Measurements from ENCODE around the gene P2RY8. TPM values are rescaled to one million over a fixed set of nuclear protein-coding genes. Genes with fewer than 3 reads are reported as not detected.

P2RY8 gene
- total and polyA plus RNA-seq, 7 donors, result 0.79 to 4.1 (median 1.5) TPM

DNA sequence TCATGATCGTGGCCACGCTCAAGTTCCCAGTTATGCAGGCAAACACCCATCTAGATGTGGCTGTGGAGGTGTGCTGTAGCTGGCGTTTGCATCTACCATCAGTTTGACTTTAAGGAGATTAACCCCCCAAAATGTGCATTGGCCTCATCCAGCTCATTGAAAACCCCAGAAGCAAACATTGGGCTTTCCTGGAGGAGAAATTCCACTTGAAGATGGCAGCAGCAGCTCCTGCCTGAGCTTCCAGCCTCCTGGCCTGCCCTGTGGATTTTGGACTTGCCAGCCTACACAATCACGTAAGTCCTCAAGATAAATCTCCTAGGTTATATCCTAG is 114.9 kb downstream of the P2RY8 start:
- TF ChIP-seq, protein P1, sequence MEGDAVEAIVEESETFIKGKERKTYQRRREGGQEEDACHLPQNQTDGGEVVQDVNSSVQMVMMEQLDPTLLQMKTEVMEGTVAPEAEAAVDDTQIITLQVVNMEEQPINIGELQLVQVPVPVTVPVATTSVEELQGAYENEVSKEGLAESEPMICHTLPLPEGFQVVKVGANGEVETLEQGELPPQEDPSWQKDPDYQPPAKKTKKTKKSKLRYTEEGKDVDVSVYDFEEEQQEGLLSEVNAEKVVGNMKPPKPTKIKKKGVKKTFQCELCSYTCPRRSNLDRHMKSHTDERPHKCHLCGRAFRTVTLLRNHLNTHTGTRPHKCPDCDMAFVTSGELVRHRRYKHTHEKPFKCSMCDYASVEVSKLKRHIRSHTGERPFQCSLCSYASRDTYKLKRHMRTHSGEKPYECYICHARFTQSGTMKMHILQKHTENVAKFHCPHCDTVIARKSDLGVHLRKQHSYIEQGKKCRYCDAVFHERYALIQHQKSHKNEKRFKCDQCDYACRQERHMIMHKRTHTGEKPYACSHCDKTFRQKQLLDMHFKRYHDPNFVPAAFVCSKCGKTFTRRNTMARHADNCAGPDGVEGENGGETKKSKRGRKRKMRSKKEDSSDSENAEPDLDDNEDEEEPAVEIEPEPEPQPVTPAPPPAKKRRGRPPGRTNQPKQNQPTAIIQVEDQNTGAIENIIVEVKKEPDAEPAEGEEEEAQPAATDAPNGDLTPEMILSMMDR (IDR thresholded peaks at IDR 0.05), result no peak
- intact Hi-C loops (cut with DNase I), result no loop called here
- no peak for DNase-seq

DNA sequence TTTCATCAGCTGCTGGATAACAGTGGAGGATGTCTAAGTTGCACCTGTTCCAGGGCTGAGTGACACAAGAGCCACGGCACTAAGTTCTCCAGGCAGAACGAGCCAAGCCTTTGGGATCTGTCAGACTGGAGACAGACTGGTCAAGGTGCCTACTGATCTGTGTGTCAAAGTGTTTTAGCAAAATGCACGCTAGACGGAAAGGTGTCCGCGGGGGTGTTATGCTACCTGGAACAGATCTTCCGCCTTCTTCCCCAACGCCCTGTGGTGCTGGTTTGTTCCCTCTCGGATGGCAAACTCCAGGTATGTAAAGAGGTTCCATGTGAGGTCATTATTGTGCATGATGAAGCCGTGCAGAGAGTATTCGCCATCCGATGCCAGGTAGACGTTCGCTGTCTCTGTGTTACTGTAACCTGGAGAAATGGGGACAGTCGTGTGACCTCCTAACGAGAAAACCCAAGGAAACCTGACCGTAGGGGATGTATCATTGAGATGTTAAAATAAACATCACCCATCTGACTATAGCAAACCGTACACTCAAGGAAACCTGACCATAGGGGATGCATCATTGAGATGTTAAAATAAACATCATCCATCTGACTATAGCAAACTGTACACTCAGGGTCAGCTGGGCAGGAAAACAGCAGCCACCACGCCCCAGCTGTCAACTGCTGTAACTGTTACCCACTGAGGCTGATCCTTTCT is 115.4 kb downstream of the P2RY8 start:
- H3K4me1 ChIP-seq, result no peaks in the 10 kb centered on the region
- H3K4me3 ChIP-seq, result no peak overlapping the region
- H3K27ac ChIP-seq, result no peak overlapping the region
- no peak for ATAC-seq
- 88 to 93% (median 88%) methylated on average over 19 of the region's 19 CpGs for WGBS, 3 donors
- H3K36me3 ChIP-seq (ENCODE audit: insufficient read depth in 1 of 2, low read depth in 1 of 2), result peaks cover 0 to 10% of the 10 kb centered on the region in 2 donors
- no peak for DNase-seq
- TF ChIP-seq, protein P1 (IDR thresholded peaks at IDR 0.05), result no peak
- H3K27me3 ChIP-seq (ENCODE audit: insufficient read depth in 3 of 3, low read length in 2 of 3), result no peaks in the 10 kb centered on the region
- peaks cover 12% of the 10 kb centered on the region for H3K9me3 ChIP-seq
- intact Hi-C loops (cut with DNase I), result no loop called here

More for the DNA sequence above, 114.9 kb downstream of the P2RY8 start:
- Histone ChIP-seq H3K27me3 (ENCODE audit: insufficient read depth in 3 of 3, low read length in 2 of 3) (no peaks in the 10 kb centered on the region), H3K4me1 (no peaks in the 10 kb centered on the region), H3K9me3 (peaks cover 12% of the 10 kb centered on the region), H3K36me3 (ENCODE audit: insufficient read depth in 1 of 2, low read depth in 1 of 2) (peaks cover under 1 to 11% of the 10 kb centered on the region in 2 donors), H3K4me3 (no peak overlapping the region), H3K27ac (no peak overlapping the region)
- no peak for ATAC-seq
- WGBS, 3 donors, result 98% methylated on average over 4 of the region's 4 CpGs

- Histone ChIP-seq H3K27me3 (ENCODE audit: insufficient read depth in 3 of 3, low read length in 2 of 3) (no peaks in the 10 kb centered on the region), H3K27ac (no peak overlapping the region), H3K4me1 (no peaks in the 10 kb centered on the region), H3K36me3 (ENCODE audit: insufficient read depth in 1 of 2, low read depth in 1 of 2) (peaks cover 0 to 10% of the 10 kb centered on the region in 2 donors), H3K4me3 (no peak overlapping the region), H3K9me3 (peaks cover 12% of the 10 kb centered on the region)
- intact Hi-C loops (cut with DNase I), result no loop called here
- ATAC-seq, result peak in 2 of 4 donors; percentile 6 to 14
- TF ChIP-seq, protein P1 (IDR thresholded peaks at IDR 0.05), result no peak
- WGBS, 3 donors, result 67 to 77% (median 71%) methylated on average over 13 to 14 of the region's 14 CpGs
- no peak for DNase-seq
Measured at GRCh38 chrX:1420371-1420770, 116.6 kb downstream of the P2RY8 start.

DNA sequence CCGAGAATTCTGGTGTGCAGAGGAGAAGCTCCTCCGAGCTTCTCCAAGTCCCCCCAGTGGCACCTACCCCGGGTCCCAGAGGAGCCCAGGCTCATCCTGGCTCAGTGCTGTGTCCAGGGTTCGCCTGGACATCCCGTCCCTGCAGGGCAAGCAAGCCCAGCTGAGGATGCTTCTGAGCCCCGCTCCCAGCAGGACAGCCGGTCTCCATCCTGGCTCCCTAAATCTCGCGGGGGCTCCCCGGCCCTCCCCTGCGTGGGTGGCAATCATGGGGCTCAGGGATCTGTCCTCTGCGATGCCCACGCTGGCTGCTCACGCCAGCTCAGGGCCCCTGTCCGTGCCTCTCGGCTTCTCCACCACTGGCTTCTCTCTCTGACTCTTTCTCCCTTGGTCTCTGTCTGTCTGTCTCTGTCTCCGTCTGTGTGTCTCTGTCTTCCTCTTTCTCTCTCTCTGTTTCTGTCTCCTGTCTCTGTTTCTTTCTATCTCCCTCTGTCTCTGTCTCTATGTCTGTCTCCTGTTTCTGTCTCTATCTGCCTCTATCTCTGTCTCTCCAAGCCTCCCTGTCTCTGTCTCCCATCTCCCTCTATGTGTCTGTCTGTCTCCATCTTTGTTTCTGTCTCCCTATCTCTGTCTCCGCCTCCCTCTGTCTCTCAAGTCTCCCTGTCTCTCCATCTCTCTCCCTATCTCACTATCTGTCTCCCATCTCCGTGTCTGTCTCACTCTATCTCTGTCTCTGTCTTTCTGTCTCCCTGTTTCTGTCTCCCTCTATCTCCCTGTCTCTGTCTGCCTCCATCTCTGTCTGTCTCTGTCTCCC is 117.2 kb downstream of the P2RY8 start:
- TF ChIP-seq, protein P1 (IDR thresholded peaks at IDR 0.05), result no peak
- Histone ChIP-seq H3K27me3 (ENCODE audit: insufficient read depth in 3 of 3, low read length in 2 of 3) (no peaks in the 10 kb centered on the region), H3K4me1 (no peaks in the 10 kb centered on the region), H3K9me3 (peaks cover 12% of the 10 kb centered on the region), H3K36me3 (ENCODE audit: insufficient read depth in 1 of 2, low read depth in 1 of 2) (peaks cover 0 to 10% of the 10 kb centered on the region in 2 donors), H3K27ac (no peak overlapping the region), H3K4me3 (no peak overlapping the region)
- 85 to 91% (median 87%) methylated on average over 17 to 19 of the region's 19 CpGs for WGBS, 3 donors
- peak in 3 of 4 donors; percentile 12 to 16 (median 15) for ATAC-seq
- intact Hi-C loops (cut with DNase I), result no loop called here
- DNase-seq, result no peak
